Caco-2 (cell line): Measurements from ENCODE around the gene NOD2. TPM values are rescaled to one million over a fixed set of nuclear protein-coding genes. Genes with fewer than 3 reads are reported as not detected.

Experiments used
- BruUV-seq: library from RNA; stranded (reverse); fragments of 400-500 nt; replicated peaks from 2 replicates; lab custom pipeline; 2021; lab: Mats Ljungman, UMichigan
- CTCF ChIA-PET: fragments of 300-600 bp; sonication (Branson Sonifier 250); formaldehyde crosslinking; loops from one replicate; lab custom pipeline; 2022; ENCODE audit warnings: antibody characterized with exemption; lab: Charles Lee
- POLR2A ChIA-PET: fragments of 300-600 bp; sonication (Branson Sonifier 250); formaldehyde crosslinking; loops from one replicate; lab custom pipeline; 2022; ENCODE audit warnings: antibody characterized with exemption; lab: Charles Lee
- DNase-seq, 2 experiments: peaks; one replicate each; pipeline versions ENCODE4 v3.0.0 to v3.0.0-alpha.2; 2020 to 2022
- H3K27me3 ChIP-seq: replicated peaks from 2 replicates; pipeline ENCODE4 v1.6.0; 2011; ENCODE audit warnings: low read length; ENCODE audit not compliant: control insufficient read depth, insufficient read depth
- H3K36me3 ChIP-seq: 2 replicates; pipeline ENCODE4 v1.5.1; 2011; ENCODE audit warnings: low read length; ENCODE audit not compliant: control insufficient read depth, insufficient read depth
- H3K4me1 ChIP-seq: fragments of 250-450 bp; sonication (Bioruptor Pico); 2 replicates; pipeline ENCODE4 v1.5.1; 2020; ENCODE audit warnings: mild to moderate bottlenecking
- H3K4me3 ChIP-seq: 2 replicates; pipeline ENCODE4 v1.5.1; 2011; ENCODE audit warnings: low read depth, mild to moderate bottlenecking, control low read depth, low read length
- H3K9me3 ChIP-seq: fragments of 250-450 bp; sonication (Bioruptor Pico); 2 replicates; pipeline ENCODE4 v1.5.1; 2020; ENCODE audit warnings: mild to moderate bottlenecking, moderate library complexity
- H3K27ac Mint-ChIP-seq: one replicate; pipeline ENCODE4 v1.8.0; 2022; ENCODE audit warnings: mixed read lengths; ENCODE audit not compliant: unreplicated experiment
- H3K27me3 Mint-ChIP-seq: one replicate; pipeline ENCODE4 v1.8.0; 2022; ENCODE audit warnings: mixed read lengths; ENCODE audit not compliant: insufficient read depth, unreplicated experiment
- H3K36me3 Mint-ChIP-seq: one replicate; pipeline ENCODE4 v1.8.0; 2022; ENCODE audit warnings: mild to moderate bottlenecking, mixed read lengths; ENCODE audit not compliant: insufficient read depth, unreplicated experiment
- H3K4me1 Mint-ChIP-seq: one replicate; pipeline ENCODE4 v1.8.0; 2022; ENCODE audit warnings: low read depth, mixed read lengths; ENCODE audit not compliant: unreplicated experiment
- H3K4me3 Mint-ChIP-seq: one replicate; pipeline ENCODE4 v1.8.0; 2022; ENCODE audit warnings: mild to moderate bottlenecking, moderate library complexity, mixed read lengths; ENCODE audit not compliant: unreplicated experiment
- H3K9me3 Mint-ChIP-seq: one replicate; pipeline ENCODE4 v1.8.0; 2022; ENCODE audit warnings: mixed read lengths; ENCODE audit not compliant: unreplicated experiment
- CTCF ChIP-seq, 2 experiments: fragments of 200-600 bp in 1 of 2; IDR thresholded peaks; 1 replicate in 1 of 2; 2 replicates in 1 of 2; pipeline versions ENCODE4 v1.5.1 to v1.8.0; 2011 to 2022; ENCODE audit warnings: antibody characterized with exemption in 1 of 2, control low read depth in 1 of 2, inconsistent platforms in 1 of 2, low read depth in 1 of 2, low read length in 1 of 2, mild to moderate bottlenecking in 1 of 2, moderate library complexity in 1 of 2; ENCODE audit not compliant: insufficient read depth in 1 of 2, severe bottlenecking in 1 of 2, unreplicated experiment in 1 of 2
- intact Hi-C: fragments of 100-400 bp; cut with micrococcal nuclease; formaldehyde crosslinking; loops from one replicate; pipeline ENCODE4 v1.10.0; 2022; ENCODE audit not compliant: unreplicated experiment
- total RNA-seq: library from RNA; stranded (reverse); gene quantifications from 2 replicates; pipeline ENCODE4 v1.2.3, GENCODE V29; 2022

The NOD2 gene
- total RNA-seq, 1 experiment from 2014 or later = 0.23 TPM

- intact Hi-C loops = no loop called here
- no peak overlapping the region for H3K4me3 ChIP-seq
- H3K9me3 ChIP-seq = peaks cover 7% of the 10 kb centered on the region
- Mint-ChIP-seq H3K9me3 (peaks cover 8% of the 10 kb centered on the region), H3K4me3 (no peak overlapping the region), H3K36me3 (no peaks in the 10 kb centered on the region), H3K27ac (peak overlapping the region; percentile 13), H3K27me3 (no peaks in the 10 kb centered on the region), H3K4me1 (no peaks in the 10 kb centered on the region)
- ChIA-PET CTCF (interaction anchor here (0.6 to 2.0 kb wide), 3 partner anchors 9 to 232 kb away, joined by 3 to 8 read pairs (median 5); no protein-coding TSS in a partner anchor), POLR2A (no interaction called here)
- H3K27me3 ChIP-seq = no peaks in the 10 kb centered on the region
- no peaks in the 10 kb centered on the region for H3K36me3 ChIP-seq
- no TSS peak for BruUV-seq
- TF ChIP-seq CTCF (IDR thresholded peaks at IDR 0.05; ENCODE audit: insufficient read depth in 1 of 2, low read depth in 1 of 2, low read length in 1 of 2, severe bottlenecking in 1 of 2, unreplicated experiment in 1 of 2) = peak in 1 of 2 experiments; percentile 37
- H3K4me1 ChIP-seq = no peaks in the 10 kb centered on the region
- DNase-seq = no peak
These were observed 16.1 kb upstream of the NOD2 start for GRCh38 chr16:50677351-50677750.

- POLR2A ChIA-PET = interaction anchor here (0.5 kb wide), 1 partner anchor 27 kb away, joined by 4 read pairs; no protein-coding TSS in a partner anchor
- Histone ChIP-seq H3K4me1 (no peaks in the 10 kb centered on the region), H3K4me3 (no peak overlapping the region), H3K36me3 (no peaks in the 10 kb centered on the region), H3K27me3 (no peaks in the 10 kb centered on the region), H3K9me3 (no peaks in the 10 kb centered on the region)
- H3K27me3 Mint-ChIP-seq = no peaks in the 10 kb centered on the region
- no peaks in the 10 kb centered on the region for H3K9me3 Mint-ChIP-seq
- no peak overlapping the region for H3K4me3 Mint-ChIP-seq
- CTCF ChIA-PET = interaction anchor here (1.5 to 2.0 kb wide), 3 partner anchors 10 to 128 kb away, joined by 6 to 8 read pairs (median 6); no protein-coding TSS in a partner anchor
- no peaks in the 10 kb centered on the region for H3K4me1 Mint-ChIP-seq
- DNase-seq = peak in 1 of 2 experiments; percentile 4
- no peak for TF ChIP-seq CTCF (IDR thresholded peaks at IDR 0.05; ENCODE audit: insufficient read depth in 1 of 2, low read depth in 1 of 2, low read length in 1 of 2, severe bottlenecking in 1 of 2, unreplicated experiment in 1 of 2)
- no peak overlapping the region for H3K27ac Mint-ChIP-seq
- intact Hi-C loops = no loop called here
- no peaks in the 10 kb centered on the region for H3K36me3 Mint-ChIP-seq
- BruUV-seq = no TSS peak
These were observed 14.9 kb upstream of the NOD2 start for GRCh38 chr16:50678531-50678930.

- Mint-ChIP-seq H3K4me3 (no peak overlapping the region), H3K27ac (no peak overlapping the region), H3K9me3 (no peaks in the 10 kb centered on the region), H3K36me3 (no peaks in the 10 kb centered on the region), H3K4me1 (no peaks in the 10 kb centered on the region), H3K27me3 (no peaks in the 10 kb centered on the region)
- peak in 1 of 2 experiments; percentile 20 for DNase-seq
- ChIA-PET POLR2A (no interaction called here), CTCF (interaction anchor here (1.5 to 2.0 kb wide), 3 partner anchors 11 to 127 kb away, joined by 6 to 8 read pairs (median 6); no protein-coding TSS in a partner anchor)
- H3K9me3 ChIP-seq = no peaks in the 10 kb centered on the region
- H3K4me1 ChIP-seq = no peaks in the 10 kb centered on the region
- no peak for TF ChIP-seq CTCF (IDR thresholded peaks at IDR 0.05; ENCODE audit: insufficient read depth in 1 of 2, low read depth in 1 of 2, low read length in 1 of 2, severe bottlenecking in 1 of 2, unreplicated experiment in 1 of 2)
- no TSS peak for BruUV-seq
- intact Hi-C loops = no loop called here
- H3K27me3 ChIP-seq = no peaks in the 10 kb centered on the region
- no peaks in the 10 kb centered on the region for H3K36me3 ChIP-seq
- no peak overlapping the region for H3K4me3 ChIP-seq
These were observed 14.1 kb upstream of the NOD2 start for GRCh38 chr16:50679266-50679665.
